ENCODE measurements around the gene PTTG1IP2. TPM values are rescaled to one million over a fixed set of nuclear protein-coding genes. Genes with fewer than 3 reads are reported as not detected.

PTTG1IP2 gene
- total RNA-seq: not detected

DNA sequence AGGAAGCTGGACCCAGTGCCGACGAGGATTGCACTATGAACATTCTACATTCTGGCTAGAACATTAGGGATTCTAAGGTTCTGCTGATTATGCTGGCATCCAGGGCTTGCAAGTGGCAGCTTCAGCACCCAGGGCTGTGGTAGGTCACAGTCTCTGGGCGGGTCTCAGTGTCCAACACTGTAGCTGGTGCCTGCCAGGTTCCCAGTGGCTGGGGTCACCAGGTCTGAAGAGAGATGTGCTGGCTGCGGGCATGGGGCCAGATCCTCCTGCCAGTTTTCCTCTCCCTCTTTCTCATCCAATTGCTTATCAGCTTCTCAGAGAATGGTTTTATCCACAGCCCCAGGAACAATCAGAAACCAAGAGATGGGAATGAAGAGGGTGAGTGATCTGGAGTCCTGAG is at the start of gene PTTG1IP2:
TSS of gene PTTG1IP2 (plus strand) at position 86 of the 400 bp plus-strand sequence. CDS start at position 234, 148 bp downstream.
- Mint-ChIP-seq H3K4me3 (no peak within 1 kb of the TSS), H3K36me3 (ENCODE audit: low read depth) (no peaks in the 10 kb centered on the region), H3K27ac (no peak within 1 kb of the TSS), H3K4me1 (no peaks in the 10 kb centered on the region), H3K27me3 (no peaks in the 10 kb centered on the region), H3K9me3 (peaks cover 8% of the 10 kb centered on the region)
- DNase-seq: no peak
- POLR2A ChIA-PET: no interaction called here
- CTCF ChIA-PET: no interaction called here

DNA sequence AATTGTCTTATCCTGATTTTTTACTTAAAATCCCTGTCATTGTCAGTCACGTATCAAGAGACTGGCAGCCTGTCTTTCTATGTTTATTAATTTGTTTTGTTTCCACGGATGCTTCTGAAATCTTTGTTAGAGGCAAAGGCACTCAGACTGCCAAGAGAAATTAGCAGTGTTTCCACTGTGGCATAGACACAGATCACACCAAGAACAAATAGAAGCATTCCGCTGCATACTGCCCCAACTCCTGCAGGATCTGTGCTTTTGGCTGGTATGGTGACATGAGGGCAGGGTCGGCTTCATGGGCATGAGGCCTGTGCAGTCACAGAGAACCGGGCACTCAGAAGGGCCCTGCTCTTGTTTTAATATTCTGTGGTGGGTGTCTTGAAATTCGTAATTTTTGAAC is 47.8 kb upstream of the PTTG1IP2 start:
- Mint-ChIP-seq H3K36me3 (ENCODE audit: low read depth) (no peaks in the 10 kb centered on the region), H3K9me3 (no peaks in the 10 kb centered on the region), H3K4me1 (peaks cover 20% of the 10 kb centered on the region), H3K27ac (no peak overlapping the region), H3K27me3 (no peaks in the 10 kb centered on the region), H3K4me3 (no peak overlapping the region)
- ChIA-PET POLR2A (no interaction called here), CTCF (no interaction called here)
- no peak for DNase-seq

DNA sequence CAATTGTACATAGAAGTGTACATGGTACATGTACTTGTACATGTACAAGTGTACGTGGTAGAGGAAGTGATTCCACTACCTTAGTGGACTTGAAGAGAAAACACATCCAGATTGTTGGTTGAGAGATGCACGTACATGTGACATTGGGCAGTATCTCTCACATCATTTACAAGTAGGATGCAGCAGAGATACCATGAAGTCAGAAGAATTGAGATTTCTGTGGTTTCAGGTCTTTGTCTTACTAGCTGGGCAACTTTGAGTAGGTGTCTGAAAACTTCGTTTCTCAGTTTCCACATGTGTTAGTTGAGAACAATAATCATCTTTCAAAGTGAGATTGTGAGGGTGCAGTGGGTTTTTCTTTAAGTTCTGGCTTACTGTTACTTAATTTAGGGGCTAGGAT is 44.7 kb upstream of the PTTG1IP2 start:
- ChIA-PET POLR2A (no interaction called here), CTCF (interaction anchor here (0.9 to 5.4 kb wide), 2 partner anchors 109 to 271 kb away, joined by 3 to 71 read pairs; partner anchors contain the start of gene STEAP1)
- peaks cover 20% of the 10 kb centered on the region for H3K4me1 Mint-ChIP-seq
- no peaks in the 10 kb centered on the region for H3K27me3 Mint-ChIP-seq
- DNase-seq: no peak
- H3K9me3 Mint-ChIP-seq: no peaks in the 10 kb centered on the region
- no peak overlapping the region for H3K4me3 Mint-ChIP-seq
- peak overlapping the region; percentile 60 for H3K27ac Mint-ChIP-seq
- no peaks in the 10 kb centered on the region for H3K36me3 Mint-ChIP-seq (ENCODE audit: low read depth)

DNA sequence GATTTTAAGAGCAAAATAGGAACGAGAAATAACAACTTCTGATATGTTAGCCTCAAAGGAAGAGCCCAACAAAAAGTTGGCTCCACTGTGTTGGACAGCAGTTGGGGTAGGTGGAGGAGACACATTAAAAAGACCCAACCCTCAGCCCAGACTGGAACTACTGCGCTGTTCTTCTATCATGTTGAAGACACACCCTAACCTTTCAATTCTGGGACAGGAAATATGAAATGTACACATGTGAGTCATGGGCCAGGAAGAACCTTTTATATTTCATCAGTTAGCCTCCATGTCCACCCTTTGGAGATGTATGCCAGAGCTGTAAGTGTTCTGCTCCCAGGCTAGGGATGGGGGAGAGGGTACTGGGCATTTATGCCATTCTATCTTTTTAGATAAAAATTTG is 44.1 kb upstream of the PTTG1IP2 start:
- H3K4me1 Mint-ChIP-seq: peaks cover 20% of the 10 kb centered on the region
- H3K36me3 Mint-ChIP-seq (ENCODE audit: low read depth): no peaks in the 10 kb centered on the region
- H3K27me3 Mint-ChIP-seq: no peaks in the 10 kb centered on the region
- H3K27ac Mint-ChIP-seq: peak overlapping the region; percentile 60
- CTCF ChIA-PET: interaction anchor here (5.4 kb wide), 1 partner anchor 272 kb away, joined by 71 read pairs; the partner anchor contains the start of gene STEAP1
- no peak overlapping the region for H3K4me3 Mint-ChIP-seq
- DNase-seq: no peak
- POLR2A ChIA-PET: no interaction called here
- H3K9me3 Mint-ChIP-seq: no peaks in the 10 kb centered on the region

DNA sequence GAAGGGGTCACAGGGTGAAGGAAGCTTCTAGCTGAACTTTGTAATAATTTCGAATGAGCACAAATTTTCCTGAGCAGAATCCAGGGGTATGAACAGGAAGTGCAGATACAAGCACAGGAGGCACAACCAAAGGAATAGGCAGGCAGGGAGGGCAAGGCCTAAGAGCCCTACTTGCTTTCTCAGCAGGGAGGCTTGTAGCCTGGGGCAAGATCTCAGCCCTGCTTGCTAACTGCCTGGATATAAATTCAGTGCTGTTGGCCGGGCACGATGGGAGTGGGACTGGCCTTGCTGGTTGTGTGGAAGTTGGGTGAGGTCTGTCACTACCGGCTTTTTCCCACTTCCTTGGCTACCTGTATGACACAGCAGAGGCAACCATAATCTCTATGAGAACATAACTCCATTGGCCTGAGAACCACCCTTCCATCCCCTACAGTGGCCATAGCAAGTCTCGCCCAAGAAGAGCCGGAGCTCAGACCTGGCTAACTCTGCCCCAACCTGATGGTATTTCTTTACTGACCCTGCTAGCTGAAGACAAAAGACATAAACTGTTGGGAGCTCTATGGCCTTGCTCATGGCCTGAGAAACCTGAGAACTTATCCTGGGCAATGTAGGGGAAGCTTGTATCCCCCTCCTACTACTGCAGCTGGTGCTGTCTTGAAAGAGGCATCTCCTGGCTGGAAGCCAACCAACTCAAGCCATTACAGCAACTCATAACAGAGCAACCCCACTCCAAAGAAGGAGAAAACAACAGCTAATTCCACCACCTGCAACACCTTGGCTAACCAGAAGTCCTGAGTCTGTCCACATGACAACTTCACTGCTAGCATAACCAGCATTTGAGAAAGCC is 38.6 kb upstream of the PTTG1IP2 start:
- no peak overlapping the region for H3K4me3 Mint-ChIP-seq
- ChIA-PET CTCF (interaction anchor here (1.0 to 1.5 kb wide), 2 partner anchors 11 to 118 kb away, joined by 3 to 4 read pairs; no protein-coding TSS in a partner anchor), POLR2A (no interaction called here)
- no peaks in the 10 kb centered on the region for H3K9me3 Mint-ChIP-seq
- peaks cover 4% of the 10 kb centered on the region for H3K4me1 Mint-ChIP-seq
- no peaks in the 10 kb centered on the region for H3K36me3 Mint-ChIP-seq (ENCODE audit: low read depth)
- H3K27ac Mint-ChIP-seq: no peak overlapping the region
- H3K27me3 Mint-ChIP-seq: peaks cover 4% of the 10 kb centered on the region
- DNase-seq: no peak

DNA sequence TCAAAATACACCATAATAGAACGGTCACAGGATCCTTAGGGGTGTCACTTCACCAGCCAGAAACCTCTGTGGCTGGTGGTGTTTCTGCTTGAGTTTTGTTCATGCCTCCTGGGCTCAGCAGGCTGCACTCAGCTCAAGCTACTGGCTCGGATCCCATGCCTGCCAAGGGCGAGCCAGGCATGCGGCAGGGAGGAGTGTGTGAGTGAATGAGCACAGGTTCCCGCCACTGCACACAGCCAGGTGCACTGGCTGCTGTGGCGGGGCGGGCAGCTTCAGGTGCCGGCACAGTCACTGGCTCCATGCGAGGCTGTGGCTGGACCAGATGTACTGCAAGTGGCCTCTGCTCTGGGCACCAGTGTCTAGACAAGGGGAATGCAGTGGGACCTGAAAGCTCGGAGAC is 36.7 kb upstream of the PTTG1IP2 start:
- DNase-seq: no peak
- no peaks in the 10 kb centered on the region for H3K36me3 Mint-ChIP-seq (ENCODE audit: low read depth)
- no peaks in the 10 kb centered on the region for H3K9me3 Mint-ChIP-seq
- H3K27ac Mint-ChIP-seq: no peak overlapping the region
- ChIA-PET POLR2A (no interaction called here), CTCF (interaction anchor here (1.0 kb wide), 1 partner anchor 280 kb away, joined by 3 read pairs; no protein-coding TSS in a partner anchor)
- no peak overlapping the region for H3K4me3 Mint-ChIP-seq
- H3K27me3 Mint-ChIP-seq: peaks cover 5% of the 10 kb centered on the region
- H3K4me1 Mint-ChIP-seq: no peaks in the 10 kb centered on the region

DNA sequence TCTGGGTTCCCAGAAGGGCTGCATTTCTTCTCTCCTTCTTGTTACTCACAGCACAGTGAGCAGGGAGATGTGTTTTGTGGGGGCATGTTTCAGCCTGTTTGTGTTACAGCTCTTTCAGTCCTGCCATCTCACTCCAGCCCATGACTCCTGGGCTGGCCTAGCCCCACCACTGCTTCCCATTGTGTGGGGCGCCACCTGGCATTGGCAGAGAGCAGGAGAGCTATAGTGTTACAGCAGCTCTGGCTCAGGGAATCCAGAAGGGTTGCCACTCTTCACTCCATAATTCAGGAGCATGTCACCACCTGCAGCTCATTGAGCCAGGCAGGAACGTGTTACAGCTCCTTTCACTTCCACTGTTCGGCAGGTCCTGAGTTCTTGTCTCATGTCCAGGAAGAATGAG is 36.2 kb upstream of the PTTG1IP2 start:
- no peak for DNase-seq
- Mint-ChIP-seq H3K27ac (no peak overlapping the region), H3K4me3 (no peak overlapping the region), H3K4me1 (no peaks in the 10 kb centered on the region), H3K9me3 (no peaks in the 10 kb centered on the region), H3K36me3 (ENCODE audit: low read depth) (no peaks in the 10 kb centered on the region), H3K27me3 (peaks cover 6% of the 10 kb centered on the region)
- POLR2A ChIA-PET: no interaction called here
- CTCF ChIA-PET: interaction anchor here (1.0 kb wide), 1 partner anchor 281 kb away, joined by 3 read pairs; no protein-coding TSS in a partner anchor

DNA sequence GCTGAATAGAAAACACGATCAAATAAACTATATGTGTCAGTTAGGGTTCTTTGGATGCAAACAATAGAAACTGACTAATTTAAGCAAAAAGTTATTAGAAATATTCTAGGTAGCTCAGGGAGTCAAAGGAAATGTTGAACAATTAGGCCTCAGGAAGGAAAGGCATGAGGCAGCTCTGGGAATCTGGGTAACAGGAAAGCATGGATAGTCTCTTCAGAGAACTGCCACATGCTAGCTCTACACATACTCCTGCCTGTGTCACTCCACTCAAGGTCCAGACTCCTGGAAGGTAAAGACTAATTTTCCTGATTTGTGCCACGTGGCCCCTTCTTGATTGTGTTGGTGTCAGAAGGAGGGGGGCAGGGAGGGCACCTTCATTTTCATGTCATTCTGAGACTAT is 23.8 kb upstream of the PTTG1IP2 start:
- Mint-ChIP-seq H3K36me3 (ENCODE audit: low read depth) (no peaks in the 10 kb centered on the region), H3K27ac (no peak overlapping the region), H3K27me3 (no peaks in the 10 kb centered on the region), H3K9me3 (no peaks in the 10 kb centered on the region), H3K4me3 (no peak overlapping the region), H3K4me1 (no peaks in the 10 kb centered on the region)
- ChIA-PET CTCF (interaction anchor here (1.6 kb wide), 1 partner anchor 10 kb away, joined by 5 read pairs; no protein-coding TSS in a partner anchor), POLR2A (no interaction called here)
- no peak for DNase-seq

DNA sequence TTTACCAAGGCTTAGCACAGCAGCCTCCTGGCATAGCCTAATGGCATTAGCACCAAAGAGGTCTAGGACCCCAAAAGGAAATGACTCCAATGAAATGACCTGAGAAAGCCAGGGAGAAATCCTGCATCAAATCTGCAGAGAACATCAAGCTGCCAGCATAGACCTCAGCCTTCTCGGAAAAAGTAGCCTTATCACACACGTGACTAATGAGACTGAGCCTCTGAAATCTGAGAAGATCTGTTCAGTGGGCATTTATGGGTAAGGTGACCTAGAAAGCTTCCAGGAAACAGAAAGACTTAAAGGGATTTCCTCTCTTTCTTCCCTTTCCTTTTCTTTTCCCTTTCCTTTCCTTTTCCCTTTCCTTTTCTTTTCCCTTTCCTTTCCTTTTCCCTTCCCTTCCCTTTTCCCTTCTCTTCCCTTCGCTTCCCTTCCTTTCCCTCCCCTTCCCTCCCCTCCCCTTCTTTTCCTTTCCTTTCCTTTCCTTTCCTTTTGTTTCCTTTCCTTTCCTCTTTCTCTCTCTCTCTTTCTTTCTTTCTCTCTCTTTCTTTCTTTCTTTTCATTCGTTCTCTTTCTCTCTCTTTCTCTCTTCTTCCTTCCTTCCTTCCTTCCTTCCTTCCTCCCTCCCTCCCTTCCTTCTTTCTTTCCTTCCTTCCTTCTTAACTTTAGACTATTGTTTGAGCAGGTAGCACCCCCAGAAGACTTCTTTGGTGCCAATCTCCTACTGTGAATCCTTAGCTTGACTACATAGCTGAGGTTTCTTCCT is 23.1 kb upstream of the PTTG1IP2 start:
- POLR2A ChIA-PET: no interaction called here
- H3K36me3 Mint-ChIP-seq (ENCODE audit: low read depth): no peaks in the 10 kb centered on the region
- H3K27me3 Mint-ChIP-seq: no peaks in the 10 kb centered on the region
- DNase-seq: no peak
- CTCF ChIA-PET: interaction anchor here (1.6 kb wide), 1 partner anchor 9 kb away, joined by 5 read pairs; no protein-coding TSS in a partner anchor
- no peak overlapping the region for H3K4me3 Mint-ChIP-seq
- H3K27ac Mint-ChIP-seq: no peak overlapping the region
- no peaks in the 10 kb centered on the region for H3K9me3 Mint-ChIP-seq
- no peaks in the 10 kb centered on the region for H3K4me1 Mint-ChIP-seq

DNA sequence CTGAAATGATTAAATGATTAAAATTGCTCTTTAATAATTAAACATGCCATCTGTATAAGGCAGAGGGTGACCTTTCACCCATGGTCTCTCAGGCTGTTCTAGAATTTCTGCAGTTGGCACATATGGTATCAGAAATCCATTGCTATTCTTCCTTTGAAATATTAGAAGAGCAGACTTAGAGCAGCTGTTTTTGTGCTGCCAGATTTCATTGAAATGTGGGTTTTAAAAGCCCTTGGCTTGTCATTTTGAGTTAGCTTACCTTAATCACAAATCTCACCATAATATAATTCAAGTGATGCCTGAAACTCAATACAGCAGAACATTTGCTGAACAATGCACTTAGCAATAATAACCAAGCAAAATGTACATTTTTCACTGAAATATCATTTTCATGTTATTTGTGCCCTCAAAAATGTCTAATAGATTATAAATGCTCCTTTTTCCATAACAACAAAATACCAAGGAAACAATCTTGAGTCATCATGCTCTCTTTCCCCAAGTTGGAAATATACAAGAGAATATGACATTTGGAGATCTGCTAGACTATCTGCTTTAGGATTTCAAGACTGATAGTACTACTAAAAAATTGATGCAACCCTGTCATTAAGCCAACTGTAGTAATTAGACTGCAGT is 16.1 kb upstream of the PTTG1IP2 start:
- CTCF ChIA-PET: interaction anchor here (1.4 kb wide), 1 partner anchor 299 kb away, joined by 4 read pairs; the partner anchor contains the start of gene STEAP1
- POLR2A ChIA-PET: no interaction called here
- DNase-seq: no peak
- Mint-ChIP-seq H3K4me3 (no peak overlapping the region), H3K36me3 (ENCODE audit: low read depth) (no peaks in the 10 kb centered on the region), H3K27ac (no peak overlapping the region), H3K4me1 (peaks cover 4% of the 10 kb centered on the region), H3K9me3 (no peaks in the 10 kb centered on the region), H3K27me3 (peaks cover 12% of the 10 kb centered on the region)

DNA sequence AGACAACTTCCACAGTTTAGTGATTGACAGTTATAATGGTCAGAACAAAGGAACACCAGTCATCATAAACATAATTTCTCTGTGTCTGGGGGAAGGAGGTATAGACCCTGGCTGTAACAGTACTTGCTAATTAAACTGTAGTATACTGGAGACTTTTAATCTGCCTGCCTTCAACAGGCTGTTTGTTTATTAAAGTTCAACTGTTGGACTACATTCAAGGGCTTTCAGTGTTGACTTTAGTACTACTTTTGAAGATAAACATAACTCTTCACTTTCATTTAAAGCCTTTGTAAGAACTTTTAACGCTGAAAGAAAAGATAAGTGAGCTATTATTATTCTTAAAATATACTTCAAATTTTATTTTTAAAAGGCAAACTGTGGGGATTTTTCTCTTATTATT is 15.5 kb upstream of the PTTG1IP2 start:
- H3K4me1 Mint-ChIP-seq: peaks cover 4% of the 10 kb centered on the region
- no peak overlapping the region for H3K4me3 Mint-ChIP-seq
- no peak overlapping the region for H3K27ac Mint-ChIP-seq
- POLR2A ChIA-PET: no interaction called here
- DNase-seq: no peak
- H3K36me3 Mint-ChIP-seq (ENCODE audit: low read depth): no peaks in the 10 kb centered on the region
- H3K9me3 Mint-ChIP-seq: no peaks in the 10 kb centered on the region
- H3K27me3 Mint-ChIP-seq: peaks cover 12% of the 10 kb centered on the region
- CTCF ChIA-PET: no interaction called here

DNA sequence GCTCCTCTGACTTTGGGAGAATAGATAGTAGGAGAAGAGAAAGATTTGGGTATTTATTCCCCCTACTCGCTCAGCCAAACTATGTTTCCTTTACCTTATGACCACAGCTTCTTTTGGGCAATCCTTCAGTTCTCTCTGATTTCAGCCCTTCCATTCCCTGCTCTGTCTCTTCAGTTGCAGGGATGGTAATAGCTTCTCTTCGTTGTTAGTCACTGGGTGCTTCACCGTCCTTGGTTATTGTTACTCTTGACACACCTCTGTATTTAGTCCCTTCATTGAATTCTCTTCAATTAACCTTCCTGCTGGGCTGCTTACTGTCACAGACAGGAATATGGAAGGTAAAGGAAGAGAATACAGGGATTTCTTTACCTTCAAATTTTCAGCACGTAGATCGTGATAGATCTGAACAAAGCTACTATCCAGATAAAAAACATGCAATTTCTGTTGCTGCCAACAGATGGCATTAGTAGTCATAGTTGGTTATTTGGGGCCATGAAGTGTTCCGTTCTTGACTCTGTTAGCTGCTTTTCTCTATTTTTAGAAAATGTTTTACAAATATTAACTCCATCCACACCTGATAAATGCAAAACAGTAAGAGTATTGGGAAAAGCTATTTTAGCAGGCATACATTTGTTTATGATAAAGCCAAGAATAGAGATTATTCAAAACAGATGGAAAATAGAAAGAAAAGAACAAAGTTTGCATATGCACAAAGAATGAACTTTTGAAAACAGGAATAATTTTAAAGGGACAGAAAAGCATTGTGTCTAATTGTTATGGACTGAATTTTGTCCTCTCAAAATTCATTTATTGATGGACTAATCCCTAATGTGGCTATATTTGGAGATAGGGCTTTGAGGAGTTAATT is 14.0 kb upstream of the PTTG1IP2 start:
- Mint-ChIP-seq H3K36me3 (ENCODE audit: low read depth) (no peaks in the 10 kb centered on the region), H3K27ac (no peak overlapping the region), H3K4me3 (no peak overlapping the region), H3K4me1 (peaks cover 4% of the 10 kb centered on the region), H3K9me3 (no peaks in the 10 kb centered on the region), H3K27me3 (peaks cover 12% of the 10 kb centered on the region)
- CTCF ChIA-PET: interaction anchor here (0.7 to 1.4 kb wide), 5 partner anchors 10 to 579 kb away, joined by 3 to 8 read pairs (median 5); no protein-coding TSS in a partner anchor
- DNase-seq: no peak
- POLR2A ChIA-PET: no interaction called here
